MM.1S (cell line): Measurements from ENCODE around the gene SUN5.

Experiments used
- DNase-seq: peaks from one replicate; pipeline ENCODE4 v3.0.0-alpha.2; 2015
- H2AFZ ChIP-seq: fragments of 300-600 bp; sonication (generic); 2 replicates; pipeline ENCODE4 v1.6.0; 2016; ENCODE audit warnings: antibody characterized with exemption, low read length
- H3F3A ChIP-seq: fragments of 300-600 bp; sonication (generic); 2 replicates; pipeline ENCODE4 v1.6.1; 2016; ENCODE audit warnings: mild to moderate bottlenecking, antibody characterized with exemption, low read length, moderate library complexity, mixed read lengths; ENCODE audit not compliant: insufficient read depth
- H3K27ac ChIP-seq: fragments of 300-600 bp; sonication (generic); 2 replicates; pipeline ENCODE4 v1.5.1; 2016; ENCODE audit warnings: mild to moderate bottlenecking, low read length
- H3K27me3 ChIP-seq: fragments of 300-600 bp; sonication (generic); replicated peaks from 2 replicates; pipeline ENCODE4 v1.6.0; 2016; ENCODE audit warnings: low read length; ENCODE audit not compliant: insufficient read depth
- H3K36me3 ChIP-seq: fragments of 300-600 bp; sonication (generic); replicated peaks from 2 replicates; pipeline ENCODE4 v1.6.1; 2016; ENCODE audit warnings: mild to moderate bottlenecking, low read length, mixed read lengths; ENCODE audit not compliant: insufficient read depth
- H3K4me1 ChIP-seq: fragments of 300-600 bp; sonication (generic); 2 replicates; pipeline ENCODE4 v1.6.1; 2016; ENCODE audit warnings: low read length, mixed read lengths
- H3K4me2 ChIP-seq: fragments of 300-600 bp; sonication (generic); 2 replicates; pipeline ENCODE4 v1.6.0; 2016; ENCODE audit warnings: low read depth, low read length
- H3K4me3 ChIP-seq: fragments of 300-600 bp; sonication (generic); 2 replicates; pipeline ENCODE4 v1.5.1; 2016; ENCODE audit warnings: low read length, mixed read lengths
- H3K79me2 ChIP-seq: fragments of 300-600 bp; sonication (generic); 2 replicates; pipeline ENCODE4 v1.6.1; 2016; ENCODE audit warnings: mixed run types, low read length, mixed read lengths
- H3K9ac ChIP-seq: fragments of 300-600 bp; sonication (generic); 2 replicates; pipeline ENCODE4 v1.6.1; 2016; ENCODE audit warnings: low read length, mixed read lengths
- H3K9me2 ChIP-seq: fragments of 300-600 bp; sonication (generic); replicated peaks from 2 replicates; pipeline ENCODE4 v1.6.1; 2016; ENCODE audit warnings: mild to moderate bottlenecking, low read length, mixed read lengths; ENCODE audit not compliant: insufficient read depth
- H3K9me3 ChIP-seq: fragments of 300-600 bp; sonication (generic); replicated peaks from 2 replicates; pipeline ENCODE4 v1.6.1; 2016; ENCODE audit warnings: mild to moderate bottlenecking, low read length, mixed read lengths; ENCODE audit not compliant: insufficient read depth
- H4K20me1 ChIP-seq: fragments of 300-600 bp; sonication (generic); 2 replicates; pipeline ENCODE4 v1.6.1; 2016; ENCODE audit warnings: mild to moderate bottlenecking, low read length, moderate library complexity, mixed read lengths; ENCODE audit not compliant: insufficient read depth
- EZH2 ChIP-seq: fragments of 300-600 bp; sonication (generic); optimal IDR thresholded peaks from 2 replicates; pipeline ENCODE3; 2017; ENCODE audit warnings: low read depth, mild to moderate bottlenecking, antibody characterized with exemption, low read length, mixed read lengths
- EZH2phosphoT487 ChIP-seq: fragments of 300-600 bp; sonication (generic); IDR thresholded peaks from 2 replicates; pipeline ENCODE4 v1.6.1; 2018; ENCODE audit warnings: antibody characterized with exemption, low read length
- TF ChIP-seq, protein P1 (sequence below): fragments of 300-600 bp; sonication (generic); IDR thresholded peaks from 2 replicates; pipeline ENCODE4 v1.5.1; 2016; ENCODE audit warnings: antibody characterized with exemption, low read length, mixed read lengths

The SUN5 gene

DNA sequence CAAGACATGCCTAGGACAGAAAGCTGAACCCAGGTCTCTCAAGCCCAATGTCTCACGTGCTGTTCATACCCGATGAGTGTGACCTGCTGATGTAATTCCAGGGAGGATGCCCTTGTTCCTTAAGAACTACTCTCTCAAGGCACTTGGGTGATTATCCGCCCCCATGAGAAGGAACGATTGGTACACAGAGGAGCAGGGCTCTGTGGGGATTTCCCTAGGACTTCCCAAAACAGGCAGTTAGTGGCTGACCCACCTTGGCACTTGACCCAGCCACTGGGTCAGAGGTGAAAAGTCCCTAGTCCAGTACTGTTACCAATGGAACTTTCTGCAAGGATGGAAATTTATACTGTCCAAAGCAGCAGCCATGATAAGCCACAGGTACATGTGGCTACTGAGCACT lies 18.1 kb upstream of the SUN5 start:
- no peaks in the 10 kb centered on the region for H3K36me3 ChIP-seq
- no peaks in the 10 kb centered on the region for H3K4me1 ChIP-seq
- H3K27ac ChIP-seq = no peak overlapping the region
- TF ChIP-seq, protein P1, sequence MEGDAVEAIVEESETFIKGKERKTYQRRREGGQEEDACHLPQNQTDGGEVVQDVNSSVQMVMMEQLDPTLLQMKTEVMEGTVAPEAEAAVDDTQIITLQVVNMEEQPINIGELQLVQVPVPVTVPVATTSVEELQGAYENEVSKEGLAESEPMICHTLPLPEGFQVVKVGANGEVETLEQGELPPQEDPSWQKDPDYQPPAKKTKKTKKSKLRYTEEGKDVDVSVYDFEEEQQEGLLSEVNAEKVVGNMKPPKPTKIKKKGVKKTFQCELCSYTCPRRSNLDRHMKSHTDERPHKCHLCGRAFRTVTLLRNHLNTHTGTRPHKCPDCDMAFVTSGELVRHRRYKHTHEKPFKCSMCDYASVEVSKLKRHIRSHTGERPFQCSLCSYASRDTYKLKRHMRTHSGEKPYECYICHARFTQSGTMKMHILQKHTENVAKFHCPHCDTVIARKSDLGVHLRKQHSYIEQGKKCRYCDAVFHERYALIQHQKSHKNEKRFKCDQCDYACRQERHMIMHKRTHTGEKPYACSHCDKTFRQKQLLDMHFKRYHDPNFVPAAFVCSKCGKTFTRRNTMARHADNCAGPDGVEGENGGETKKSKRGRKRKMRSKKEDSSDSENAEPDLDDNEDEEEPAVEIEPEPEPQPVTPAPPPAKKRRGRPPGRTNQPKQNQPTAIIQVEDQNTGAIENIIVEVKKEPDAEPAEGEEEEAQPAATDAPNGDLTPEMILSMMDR = no peak
- TF ChIP-seq EZH2phosphoT487 (no peak), EZH2 (no peak)
- H3K4me3 ChIP-seq = no peak overlapping the region
- H3K9me2 ChIP-seq = no peaks in the 10 kb centered on the region
- no peaks in the 10 kb centered on the region for H4K20me1 ChIP-seq
- no peaks in the 10 kb centered on the region for H3K79me2 ChIP-seq
- H2AFZ ChIP-seq = no peak overlapping the region
- no peak for DNase-seq
- H3F3A ChIP-seq = no peaks in the 10 kb centered on the region
- no peaks in the 10 kb centered on the region for H3K9me3 ChIP-seq
- H3K4me2 ChIP-seq = no peak overlapping the region
- H3K27me3 ChIP-seq = peaks cover 70% of the 10 kb centered on the region
- no peak overlapping the region for H3K9ac ChIP-seq

DNA sequence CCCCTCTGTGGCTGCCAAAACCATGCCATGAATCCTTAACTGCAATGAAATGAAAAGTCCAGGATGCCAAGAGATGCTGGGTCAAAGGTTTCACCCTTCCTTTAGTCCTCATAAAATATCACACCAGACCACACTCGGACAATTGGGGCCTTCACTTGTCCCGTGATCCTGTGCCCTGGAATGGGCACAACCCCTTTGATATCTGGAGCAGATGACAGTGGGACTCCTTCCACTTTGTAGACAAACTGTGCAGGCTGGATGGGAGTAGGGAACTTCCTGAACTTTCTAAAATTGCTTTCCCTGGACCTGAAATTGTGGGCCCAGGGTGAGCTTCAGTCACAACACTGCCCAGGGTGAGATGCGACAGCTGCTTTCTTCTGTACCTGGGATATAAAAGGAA lies 17.6 kb upstream of the SUN5 start:
- DNase-seq = no peak
- H3K27ac ChIP-seq = no peak overlapping the region
- H2AFZ ChIP-seq = no peak overlapping the region
- H3K9ac ChIP-seq = no peak overlapping the region
- no peaks in the 10 kb centered on the region for H3K9me3 ChIP-seq
- H3K9me2 ChIP-seq = no peaks in the 10 kb centered on the region
- no peaks in the 10 kb centered on the region for H3F3A ChIP-seq
- TF ChIP-seq, protein P1 = no peak
- TF ChIP-seq EZH2 = no peak
- no peak for TF ChIP-seq EZH2phosphoT487
- no peak overlapping the region for H3K4me3 ChIP-seq
- no peaks in the 10 kb centered on the region for H3K4me1 ChIP-seq
- peaks cover 72% of the 10 kb centered on the region for H3K27me3 ChIP-seq
- H3K4me2 ChIP-seq = no peak overlapping the region
- H3K36me3 ChIP-seq = no peaks in the 10 kb centered on the region
- H3K79me2 ChIP-seq = no peaks in the 10 kb centered on the region
- H4K20me1 ChIP-seq = no peaks in the 10 kb centered on the region

DNA sequence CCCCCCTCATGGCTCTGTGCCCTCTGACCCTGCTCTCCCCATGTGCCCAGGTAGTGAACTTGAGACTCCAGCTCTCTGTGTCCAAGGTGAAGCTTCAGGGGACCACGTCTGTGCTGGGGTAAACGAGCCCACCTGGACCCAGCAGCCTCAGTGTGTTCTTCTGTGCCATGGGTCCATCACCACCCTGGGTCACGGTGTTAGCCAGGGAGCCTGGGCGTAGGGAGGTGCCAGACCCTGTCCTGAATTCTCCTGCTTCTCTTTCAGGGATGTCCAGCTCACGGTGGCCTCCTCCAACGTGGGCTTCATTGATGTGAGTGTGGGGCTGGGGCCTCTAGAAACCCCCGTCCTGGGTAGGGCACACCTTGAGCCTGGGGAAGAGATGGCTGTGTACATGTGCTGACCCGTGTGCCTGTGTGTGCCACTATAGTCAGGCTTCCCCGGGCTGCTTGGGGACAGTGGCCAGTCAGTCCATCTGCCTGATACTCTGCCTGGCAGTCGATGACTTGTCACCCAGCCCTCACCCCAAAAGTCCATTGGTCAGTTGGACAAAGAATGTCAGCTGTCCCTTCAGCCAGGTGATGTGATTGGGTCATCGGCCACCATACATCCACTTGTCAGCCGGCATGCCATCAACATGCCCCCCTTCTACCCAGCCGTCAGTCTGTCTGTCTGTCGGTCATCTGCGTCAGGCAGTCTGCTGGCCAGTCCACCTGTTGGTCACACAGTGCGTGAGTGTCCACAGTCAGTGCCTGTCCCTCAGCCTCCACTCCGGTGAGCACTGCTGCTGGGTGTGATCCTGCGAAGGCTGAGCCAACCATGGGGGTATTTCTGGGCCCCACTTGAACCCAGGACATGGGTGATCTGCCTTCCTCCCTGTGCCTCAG lies 16.3 kb upstream of the SUN5 start:
- Histone ChIP-seq H3K9ac (no peak overlapping the region), H2AFZ (no peak overlapping the region), H3K79me2 (no peaks in the 10 kb centered on the region), H4K20me1 (no peaks in the 10 kb centered on the region), H3K9me2 (no peaks in the 10 kb centered on the region), H3K4me1 (no peaks in the 10 kb centered on the region), H3K4me3 (no peak overlapping the region), H3F3A (no peaks in the 10 kb centered on the region), H3K36me3 (no peaks in the 10 kb centered on the region), H3K27me3 (peaks cover 81% of the 10 kb centered on the region), H3K9me3 (no peaks in the 10 kb centered on the region), H3K27ac (no peak overlapping the region), H3K4me2 (no peak overlapping the region)
- DNase-seq = no peak
- TF ChIP-seq, protein P1 = no peak
- TF ChIP-seq EZH2 (no peak), EZH2phosphoT487 (no peak)
